Adrenal gland (tissue), 5 donors: ENCODE measurements around the gene ASPN.

Experiments
- POLR2A ChIP-seq, 2 donors: fragments of 450-650 bp; IDR thresholded peaks; one replicate each; pipeline ENCODE4 v1.6.1; 2017; ENCODE audit warnings: antibody characterized with exemption in 2 of 2, mild to moderate bottlenecking in 2 of 2, moderate library complexity in 1 of 2
- TF ChIP-seq, protein P1 (sequence below), 6 experiments: fragments of 450-650 bp in 4 of 6; fragments of 200-600 bp in 2 of 6; sonication (generic) in 1 of 6; IDR thresholded peaks; 1 replicate in 5 of 6; 2 replicates in 1 of 6; pipeline versions ENCODE4 v1.5.1 to v1.8.0; 2016 to 2021; ENCODE audit warnings: antibody characterized with exemption in 6 of 6, mild to moderate bottlenecking in 2 of 6, moderate library complexity in 1 of 6
- donor health status: DM: no; HTN: no; CAD: no.

DNA sequence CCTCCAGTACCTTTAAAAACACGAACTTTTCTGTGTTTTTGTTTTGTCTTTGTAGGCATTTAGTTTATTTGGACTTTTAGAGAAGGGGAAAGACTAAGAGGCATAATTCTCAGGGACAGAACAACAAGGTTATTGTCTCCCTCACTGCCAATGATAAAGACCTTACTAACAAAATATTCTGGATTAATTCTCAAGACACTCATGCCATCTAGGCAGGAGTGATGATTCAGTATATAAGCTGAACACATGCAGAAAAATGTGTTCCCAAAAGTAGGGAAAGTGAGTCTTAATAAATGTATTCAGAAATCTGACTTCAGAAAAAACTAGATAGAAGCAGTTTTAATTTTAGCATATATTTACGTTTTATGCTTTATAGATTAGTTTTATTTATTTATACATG, 17.4 kb upstream of the ASPN start:
- TF ChIP-seq, protein P1, sequence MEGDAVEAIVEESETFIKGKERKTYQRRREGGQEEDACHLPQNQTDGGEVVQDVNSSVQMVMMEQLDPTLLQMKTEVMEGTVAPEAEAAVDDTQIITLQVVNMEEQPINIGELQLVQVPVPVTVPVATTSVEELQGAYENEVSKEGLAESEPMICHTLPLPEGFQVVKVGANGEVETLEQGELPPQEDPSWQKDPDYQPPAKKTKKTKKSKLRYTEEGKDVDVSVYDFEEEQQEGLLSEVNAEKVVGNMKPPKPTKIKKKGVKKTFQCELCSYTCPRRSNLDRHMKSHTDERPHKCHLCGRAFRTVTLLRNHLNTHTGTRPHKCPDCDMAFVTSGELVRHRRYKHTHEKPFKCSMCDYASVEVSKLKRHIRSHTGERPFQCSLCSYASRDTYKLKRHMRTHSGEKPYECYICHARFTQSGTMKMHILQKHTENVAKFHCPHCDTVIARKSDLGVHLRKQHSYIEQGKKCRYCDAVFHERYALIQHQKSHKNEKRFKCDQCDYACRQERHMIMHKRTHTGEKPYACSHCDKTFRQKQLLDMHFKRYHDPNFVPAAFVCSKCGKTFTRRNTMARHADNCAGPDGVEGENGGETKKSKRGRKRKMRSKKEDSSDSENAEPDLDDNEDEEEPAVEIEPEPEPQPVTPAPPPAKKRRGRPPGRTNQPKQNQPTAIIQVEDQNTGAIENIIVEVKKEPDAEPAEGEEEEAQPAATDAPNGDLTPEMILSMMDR (IDR thresholded peaks at IDR 0.05), result no peak
- TF ChIP-seq POLR2A (IDR thresholded peaks at IDR 0.05), result no peak
